Stimulated activated effector memory CD8-positive, alpha-beta T cell treated with anti-CD3 and anti-CD28 coated beads, Interleukin-12 subunit alpha, Interleukin-12 subunit beta, amount 100 ng/mL, for 72 hours (primary cell): ENCODE data around the gene FOXN4.

Experiments used
- ATAC-seq: fragments of 150-1000 bp; cut with Tn5 transposase; 2 replicates; pipeline ENCODE4 v1.10.0; 2021
- DNase-seq, 2 donors: peaks; one replicate each; pipeline ENCODE4 v3.0.0; 2021 to 2022; ENCODE audit warnings: low spot score in 2 of 2
- H3K27ac Mint-ChIP-seq: one replicate; pipeline ENCODE4 v1.8.0; 2022; ENCODE audit warnings: mild to moderate bottlenecking, mixed read lengths
- H3K36me3 Mint-ChIP-seq: one replicate; pipeline ENCODE4 v1.8.0; 2022; ENCODE audit warnings: mild to moderate bottlenecking, mixed read lengths
- H3K4me1 Mint-ChIP-seq: one replicate; pipeline ENCODE4 v1.8.0; 2022; ENCODE audit warnings: mixed read lengths
- H3K4me3 Mint-ChIP-seq: one replicate; pipeline ENCODE4 v1.8.0; 2022; ENCODE audit warnings: mild to moderate bottlenecking, mixed read lengths
- H3K9me3 Mint-ChIP-seq: one replicate; pipeline ENCODE4 v1.8.0; 2022; ENCODE audit warnings: mixed read lengths

The FOXN4 gene

GRCh38 chr12:109308534-109309380 lies at the start of gene FOXN4:
Gene FOXN4, minus strand, starts transcription at chr12:109309284. Its CDS starts 963 bp downstream, at chr12:109308321.
- Mint-ChIP-seq H3K9me3 (no peaks in the 10 kb centered on the region), H3K27ac (no peak within 1 kb of the TSS), H3K4me3 (peak within 1 kb of the TSS; percentile 75), H3K36me3 (no peaks in the 10 kb centered on the region), H3K4me1 (peaks cover 13% of the 10 kb centered on the region)
- ATAC-seq (no peak), DNase-seq (no peak)

DNA sequence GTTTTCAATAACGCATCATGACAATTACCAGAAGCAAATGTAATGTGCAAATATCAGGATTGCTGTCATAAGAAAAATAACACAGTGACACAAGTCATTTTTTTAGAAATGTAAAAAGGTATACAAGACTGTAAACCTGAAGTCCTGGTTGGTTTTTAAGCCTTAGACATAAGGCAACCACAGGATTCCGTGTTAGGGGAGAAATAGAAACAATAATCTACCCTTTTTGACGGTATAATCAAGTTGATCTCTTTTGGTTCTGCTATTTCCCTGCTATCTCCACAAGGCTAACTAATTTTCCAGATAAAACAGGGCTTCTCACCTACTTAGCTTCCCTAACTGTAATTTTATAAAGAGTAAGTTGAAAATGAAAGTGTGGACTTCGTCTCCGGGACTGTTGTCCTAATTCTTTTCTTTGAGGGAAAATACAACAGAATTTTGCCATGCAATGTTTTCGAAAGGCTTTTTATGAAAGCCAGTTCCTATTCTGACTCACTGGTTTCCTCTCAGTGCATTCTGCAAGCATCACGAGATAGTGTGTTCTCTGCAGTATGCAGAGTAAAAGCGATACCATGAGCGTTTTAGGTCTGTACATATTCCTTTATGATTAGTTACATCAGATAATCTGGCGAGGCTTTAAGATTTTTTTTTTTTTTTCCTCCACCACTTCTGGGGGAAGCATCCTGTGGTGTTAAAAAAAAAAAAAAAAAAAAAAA lies 49.2 kb upstream of the FOXN4 start:
- peak; percentile 99 for ATAC-seq
- H3K4me3 Mint-ChIP-seq = peak overlapping the region; percentile 43
- no peaks in the 10 kb centered on the region for H3K36me3 Mint-ChIP-seq
- H3K27ac Mint-ChIP-seq = no peak overlapping the region
- peaks cover 8% of the 10 kb centered on the region for H3K4me1 Mint-ChIP-seq
- no peak for DNase-seq
- H3K9me3 Mint-ChIP-seq = no peaks in the 10 kb centered on the region

DNA sequence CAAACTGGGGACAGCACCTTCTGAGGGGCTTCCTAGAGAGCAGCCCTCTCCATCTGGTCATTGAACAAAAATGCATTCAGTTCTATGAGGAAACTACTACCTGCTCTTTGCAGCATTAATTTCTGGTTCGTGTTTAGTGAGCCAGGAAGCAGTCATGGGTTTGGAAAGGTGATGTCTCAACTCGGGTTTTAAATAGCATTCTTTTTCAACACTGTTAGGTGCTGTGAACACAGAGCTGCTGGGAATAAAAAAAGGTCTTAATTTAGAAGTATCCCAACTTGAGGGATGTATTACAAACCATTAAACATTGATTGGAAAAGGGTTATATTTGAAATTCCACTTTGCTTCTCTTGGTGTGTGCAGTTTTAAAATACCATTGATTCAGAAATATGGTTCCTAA lies 47.9 kb upstream of the FOXN4 start:
- ATAC-seq (no peak), DNase-seq (no peak)
- H3K4me1 Mint-ChIP-seq = peaks cover 8% of the 10 kb centered on the region
- H3K4me3 Mint-ChIP-seq = no peak overlapping the region
- no peaks in the 10 kb centered on the region for H3K9me3 Mint-ChIP-seq
- H3K27ac Mint-ChIP-seq = no peak overlapping the region
- no peaks in the 10 kb centered on the region for H3K36me3 Mint-ChIP-seq

GRCh38 chr12:109356577-109356976 lies 47.5 kb upstream of the FOXN4 start:
- no peaks in the 10 kb centered on the region for H3K9me3 Mint-ChIP-seq

DNA sequence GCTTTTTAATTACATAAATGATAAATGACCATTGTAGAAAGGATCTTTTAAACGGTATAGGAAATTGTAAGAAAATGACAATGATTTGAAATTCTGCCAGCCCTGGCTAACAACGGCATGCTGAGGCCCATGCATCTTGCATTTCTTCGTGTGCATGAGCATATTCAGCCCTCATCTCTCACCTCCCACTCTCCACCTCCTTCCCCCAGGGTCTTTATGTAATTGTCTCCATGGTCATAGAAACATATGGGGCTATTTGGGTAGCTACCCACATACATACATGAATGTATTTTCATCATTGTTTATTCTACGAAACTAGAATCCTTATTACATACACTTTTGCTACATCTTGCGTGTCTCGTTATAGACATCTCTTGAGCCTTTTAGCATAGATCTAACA lies 43.1 kb upstream of the FOXN4 start:
- H3K27ac Mint-ChIP-seq = no peak overlapping the region
- H3K9me3 Mint-ChIP-seq = no peaks in the 10 kb centered on the region
- no peak overlapping the region for H3K4me3 Mint-ChIP-seq
- no peaks in the 10 kb centered on the region for H3K36me3 Mint-ChIP-seq
- H3K4me1 Mint-ChIP-seq = no peaks in the 10 kb centered on the region
- no peak for DNase-seq
- ATAC-seq = no peak

More at GRCh38 chr12:109356577-109356976, 47.5 kb upstream of the FOXN4 start:
- no peak for DNase-seq
- H3K4me1 Mint-ChIP-seq = peaks cover 8% of the 10 kb centered on the region
- no peak overlapping the region for H3K27ac Mint-ChIP-seq
- no peaks in the 10 kb centered on the region for H3K36me3 Mint-ChIP-seq
- ATAC-seq = no peak
- H3K4me3 Mint-ChIP-seq = no peak overlapping the region

DNA sequence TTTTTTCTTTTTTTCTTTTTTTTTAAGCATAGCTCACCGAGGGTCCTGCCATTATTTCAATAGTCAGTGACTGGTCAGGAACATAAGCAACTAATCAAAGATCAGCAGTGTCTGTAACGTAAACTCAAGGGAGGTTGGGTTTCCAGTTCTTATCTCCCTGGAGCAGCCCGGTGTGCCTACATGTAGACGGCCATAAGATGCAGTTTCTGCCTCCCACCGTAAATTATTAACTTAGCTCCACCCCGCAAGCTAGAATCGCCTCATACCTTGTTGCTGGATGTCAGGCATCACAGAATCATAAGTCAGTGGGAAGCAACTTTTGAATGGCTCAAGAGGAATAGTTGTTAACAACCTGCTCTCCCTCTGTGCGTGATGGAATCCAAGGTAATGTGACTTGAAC lies 38.5 kb upstream of the FOXN4 start, which contains the start of gene MYO1H:
TSS of gene MYO1H (plus strand) at position 312 of the 400 bp plus-strand sequence. CDS start at position 373, 61 bp downstream.
- Mint-ChIP-seq H3K27ac (no peak within 1 kb of the TSS), H3K9me3 (no peaks in the 10 kb centered on the region), H3K36me3 (no peaks in the 10 kb centered on the region), H3K4me1 (no peaks in the 10 kb centered on the region), H3K4me3 (no peak within 1 kb of the TSS)
- ATAC-seq (no peak), DNase-seq (no peak)

DNA sequence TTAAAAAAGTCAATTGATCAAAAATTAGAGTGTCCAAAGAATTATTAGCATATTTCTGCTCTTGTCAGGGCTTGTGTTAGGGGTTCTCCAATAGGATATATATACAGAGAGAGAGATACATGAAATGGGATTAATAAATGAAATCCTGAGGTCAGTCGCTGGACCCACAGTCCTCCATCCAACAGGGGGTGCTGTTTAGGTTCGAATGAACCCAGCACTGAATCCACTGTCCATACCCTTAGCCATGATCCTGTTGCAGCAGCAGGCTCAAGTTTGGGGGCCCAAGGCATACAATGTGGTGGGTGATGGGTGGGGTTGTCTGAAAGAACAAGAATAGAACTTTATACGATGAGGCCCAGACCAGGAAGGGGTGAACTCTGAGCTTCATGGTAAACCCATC lies 37.8 kb upstream of the FOXN4 start:
- H3K4me3 Mint-ChIP-seq = no peak overlapping the region
- DNase-seq (peak in 1 of 2 donors; percentile 57), ATAC-seq (no peak)
- H3K4me1 Mint-ChIP-seq = no peaks in the 10 kb centered on the region
- H3K36me3 Mint-ChIP-seq = no peaks in the 10 kb centered on the region
- no peak overlapping the region for H3K27ac Mint-ChIP-seq
- no peaks in the 10 kb centered on the region for H3K9me3 Mint-ChIP-seq

DNA sequence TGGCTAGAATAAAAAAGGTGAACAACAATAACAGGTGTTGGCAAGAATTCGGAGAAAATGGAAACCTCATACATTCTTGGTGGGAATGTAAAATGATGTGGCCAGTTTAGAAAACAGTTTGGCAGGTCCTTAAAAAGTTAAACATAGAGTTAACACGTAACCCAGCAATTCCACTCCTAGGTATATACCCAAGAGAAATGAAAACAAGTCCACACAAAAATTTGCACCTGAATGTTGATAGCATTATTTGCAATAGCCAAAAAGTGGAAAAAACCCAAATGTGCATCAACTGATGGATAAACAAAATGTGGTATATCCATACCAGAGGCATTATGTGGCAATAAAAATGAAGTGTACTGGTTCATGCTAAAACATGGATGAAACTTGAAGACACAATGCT lies 36.3 kb upstream of the FOXN4 start:
- no peak for DNase-seq
- no peaks in the 10 kb centered on the region for H3K4me1 Mint-ChIP-seq
- H3K36me3 Mint-ChIP-seq = no peaks in the 10 kb centered on the region
- H3K4me3 Mint-ChIP-seq = no peak overlapping the region
- H3K9me3 Mint-ChIP-seq = no peaks in the 10 kb centered on the region
- no peak for ATAC-seq
- no peak overlapping the region for H3K27ac Mint-ChIP-seq

GRCh38 chr12:109343677-109344076 lies 34.6 kb upstream of the FOXN4 start:
- no peak for DNase-seq
- H3K4me1 Mint-ChIP-seq = no peaks in the 10 kb centered on the region
- no peak overlapping the region for H3K27ac Mint-ChIP-seq
- no peak overlapping the region for H3K4me3 Mint-ChIP-seq
- ATAC-seq = no peak
- H3K36me3 Mint-ChIP-seq = no peaks in the 10 kb centered on the region
- no peaks in the 10 kb centered on the region for H3K9me3 Mint-ChIP-seq

DNA sequence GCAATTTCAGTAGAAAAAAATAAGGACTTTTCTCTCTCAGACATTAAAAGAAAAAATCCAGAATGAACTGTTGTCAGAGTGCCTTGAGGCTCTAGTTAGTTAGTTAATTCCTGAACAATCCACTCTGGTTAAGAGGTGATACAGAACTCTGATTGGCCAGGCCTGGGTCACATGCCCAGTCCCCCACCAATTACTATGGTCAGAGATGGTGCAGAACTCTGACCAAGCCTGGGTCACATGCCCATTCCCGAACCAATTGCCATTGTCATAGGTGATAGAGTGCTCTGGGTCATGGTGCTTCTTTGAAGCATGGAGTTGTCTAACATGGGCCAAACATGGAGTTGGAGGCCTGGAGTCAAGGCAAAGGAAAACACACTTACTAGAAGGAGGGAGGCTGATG lies 27.5 kb upstream of the FOXN4 start:
- Mint-ChIP-seq H3K4me1 (no peaks in the 10 kb centered on the region), H3K4me3 (no peak overlapping the region), H3K27ac (no peak overlapping the region), H3K36me3 (no peaks in the 10 kb centered on the region), H3K9me3 (no peaks in the 10 kb centered on the region)
- DNase-seq (no peak), ATAC-seq (no peak)

GRCh38 chr12:109334887-109335286 lies 25.8 kb upstream of the FOXN4 start:
- H3K27ac Mint-ChIP-seq = no peak overlapping the region
- no peaks in the 10 kb centered on the region for H3K36me3 Mint-ChIP-seq
- no peaks in the 10 kb centered on the region for H3K9me3 Mint-ChIP-seq
- DNase-seq = no peak
- H3K4me3 Mint-ChIP-seq = no peak overlapping the region
- H3K4me1 Mint-ChIP-seq = no peaks in the 10 kb centered on the region
- ATAC-seq = no peak

GRCh38 chr12:109331301-109331952 lies 22.3 kb upstream of the FOXN4 start:
- Mint-ChIP-seq H3K36me3 (no peaks in the 10 kb centered on the region), H3K4me3 (no peak overlapping the region), H3K9me3 (no peaks in the 10 kb centered on the region), H3K4me1 (no peaks in the 10 kb centered on the region), H3K27ac (no peak overlapping the region)
- ATAC-seq = no peak
- no peak for DNase-seq

GRCh38 chr12:109330282-109331230 lies 21.5 kb upstream of the FOXN4 start:
- Mint-ChIP-seq H3K4me3 (no peak overlapping the region), H3K27ac (no peak overlapping the region), H3K36me3 (no peaks in the 10 kb centered on the region), H3K9me3 (no peaks in the 10 kb centered on the region), H3K4me1 (no peaks in the 10 kb centered on the region)
- DNase-seq = no peak
- no peak for ATAC-seq

GRCh38 chr12:109329686-109330085 lies 20.6 kb upstream of the FOXN4 start:
- Mint-ChIP-seq H3K9me3 (no peaks in the 10 kb centered on the region), H3K27ac (no peak overlapping the region), H3K4me1 (no peaks in the 10 kb centered on the region), H3K36me3 (no peaks in the 10 kb centered on the region), H3K4me3 (no peak overlapping the region)
- no peak for ATAC-seq
- no peak for DNase-seq

DNA sequence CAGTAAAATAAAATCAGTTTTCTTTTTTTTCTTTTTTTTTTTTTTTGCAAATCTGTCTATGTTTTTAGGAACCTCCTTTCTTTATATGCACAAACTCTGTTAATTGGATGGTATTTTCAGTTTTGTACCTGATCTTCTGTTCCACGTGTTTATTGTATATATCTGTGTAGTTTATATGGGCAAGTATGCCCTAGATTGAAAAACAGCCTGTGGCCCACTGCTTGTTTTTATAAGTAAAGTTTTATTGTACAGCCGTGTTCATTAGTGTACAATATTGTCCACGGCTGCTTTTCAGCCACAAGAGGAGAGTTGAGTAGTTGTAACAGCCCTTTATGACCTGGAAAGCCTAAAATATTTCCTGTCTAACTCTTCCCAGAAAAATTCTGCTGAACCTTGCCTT lies 19.9 kb upstream of the FOXN4 start:
- H3K27ac Mint-ChIP-seq = no peak overlapping the region
- ATAC-seq (no peak), DNase-seq (no peak)
- H3K4me3 Mint-ChIP-seq = no peak overlapping the region
- H3K9me3 Mint-ChIP-seq = no peaks in the 10 kb centered on the region
- H3K36me3 Mint-ChIP-seq = no peaks in the 10 kb centered on the region
- no peaks in the 10 kb centered on the region for H3K4me1 Mint-ChIP-seq
